SK-N-SH treated with all-trans-retinoic acid at 6 μM for 48 hours (cell line): ENCODE data around the gene ZBTB7C.

ENCODE experiments used
- ATAC-seq: fragments of 200-7000 bp; cut with Tn5 transposase; 3 replicates; pipeline ENCODE4 v1.9.1; 2020; ENCODE audit warnings: mild to moderate bottlenecking, moderate library complexity
- BACH2 ChIP-seq: fragments of 250-450 bp; sonication (Bioruptor Pico); IDR thresholded peaks from 2 replicates; pipeline ENCODE4 v1.9.0; 2021; ENCODE audit warnings: mild to moderate bottlenecking, borderline replicate concordance
- CREB5 ChIP-seq: fragments of 250-450 bp; sonication (Bioruptor Pico); IDR thresholded peaks from 2 replicates; pipeline ENCODE4 v1.5.1; 2020; ENCODE audit warnings: low read depth, mild to moderate bottlenecking, moderate library complexity
- CSDC2 ChIP-seq: fragments of 250-450 bp; sonication (Bioruptor Pico); IDR thresholded peaks from 2 replicates; pipeline ENCODE4 v1.5.0; 2020; ENCODE audit warnings: mild to moderate bottlenecking, moderate library complexity
- GLIS3 ChIP-seq: fragments of 250-450 bp; sonication (Bioruptor Pico); IDR thresholded peaks from 2 replicates; pipeline ENCODE4 v1.5.0; 2020; ENCODE audit warnings: mild to moderate bottlenecking, moderate library complexity
- ISL1 ChIP-seq: fragments of 250-450 bp; sonication (Bioruptor Pico); IDR thresholded peaks from 2 replicates; pipeline ENCODE4 v2.1.2; 2022; ENCODE audit warnings: mild to moderate bottlenecking, moderate library complexity
- OSR1 ChIP-seq: fragments of 250-450 bp; sonication (Bioruptor Pico); IDR thresholded peaks from 2 replicates; pipeline ENCODE4 v1.8.0; 2022; ENCODE audit warnings: moderate library complexity, mild to moderate bottlenecking, inconsistent platforms
- PATZ1 ChIP-seq: fragments of 250-450 bp; sonication (Bioruptor Pico); IDR thresholded peaks from 2 replicates; pipeline ENCODE4 v1.8.0; 2020; ENCODE audit warnings: mild to moderate bottlenecking, moderate library complexity, borderline replicate concordance
- POU6F1 ChIP-seq: fragments of 250-450 bp; sonication (Bioruptor Pico); IDR thresholded peaks from 2 replicates; pipeline ENCODE4 v1.8.0; 2021; ENCODE audit warnings: low read depth, mild to moderate bottlenecking, moderate library complexity, borderline replicate concordance
- PPARA ChIP-seq: fragments of 250-450 bp; sonication (Bioruptor Pico); IDR thresholded peaks from 2 replicates; pipeline ENCODE4 v1.5.0; 2020; ENCODE audit warnings: mild to moderate bottlenecking, borderline replicate concordance
- RARB ChIP-seq: fragments of 250-450 bp; sonication (Bioruptor Pico); IDR thresholded peaks from 2 replicates; pipeline ENCODE4 v1.8.0; 2021; ENCODE audit warnings: mild to moderate bottlenecking, moderate library complexity
- SNAI2 ChIP-seq: fragments of 250-450 bp; sonication (Bioruptor Pico); IDR thresholded peaks from 2 replicates; pipeline ENCODE4 v1.5.0; 2020; ENCODE audit warnings: mild to moderate bottlenecking, moderate library complexity
- TCF4 ChIP-seq: fragments of 250-450 bp; sonication (Bioruptor Pico); IDR thresholded peaks from 2 replicates; pipeline ENCODE4 v1.8.0; 2021; ENCODE audit warnings: mild to moderate bottlenecking, moderate library complexity, borderline replicate concordance
- TOX ChIP-seq: fragments of 250-450 bp; sonication (Bioruptor Pico); IDR thresholded peaks from 2 replicates; pipeline ENCODE4 v1.8.0; 2021; ENCODE audit warnings: mild to moderate bottlenecking, moderate library complexity, borderline replicate concordance
- TSHZ2 ChIP-seq: fragments of 250-450 bp; sonication (Bioruptor Pico); IDR thresholded peaks from 2 replicates; pipeline ENCODE4 v1.5.0; 2020; ENCODE audit warnings: mild to moderate bottlenecking, moderate library complexity
- ZC3H10 ChIP-seq: fragments of 250-450 bp; sonication (Bioruptor Pico); IDR thresholded peaks from 2 replicates; pipeline ENCODE4 v1.5.1; 2021; ENCODE audit warnings: mild to moderate bottlenecking, moderate library complexity
- ZFP3 ChIP-seq: fragments of 250-450 bp; sonication (Bioruptor Pico); IDR thresholded peaks from 2 replicates; pipeline ENCODE4 v1.5.0; 2020; ENCODE audit warnings: mild to moderate bottlenecking, moderate library complexity
- ZNF565 ChIP-seq: fragments of 450-650 bp; formaldehyde crosslinking; conservative IDR thresholded peaks from 2 replicates; pipeline ENCODE4 v1.5.0; 2020; ENCODE audit warnings: low read depth, mild to moderate bottlenecking, moderate library complexity
- ZNF70 ChIP-seq: fragments of 450-650 bp; formaldehyde crosslinking; IDR thresholded peaks from 2 replicates; pipeline ENCODE4 v1.5.0; 2020; ENCODE audit warnings: mild to moderate bottlenecking, moderate library complexity
- ZNF8 ChIP-seq: fragments of 450-650 bp; formaldehyde crosslinking; IDR thresholded peaks from 2 replicates; pipeline ENCODE4 v1.5.0; 2020; ENCODE audit warnings: mild to moderate bottlenecking, moderate library complexity
- TF ChIP-seq, protein P1 (sequence below): fragments of 250-450 bp; sonication (Bioruptor Pico); IDR thresholded peaks from 2 replicates; pipeline ENCODE4 v1.5.1; 2021; ENCODE audit warnings: mild to moderate bottlenecking, moderate library complexity

The ZBTB7C gene

GRCh38 chr18:48376934-48377333, 32.2 kb downstream of the ZBTB7C start:
- no peak for ATAC-seq
- TF ChIP-seq ZNF8 (no peak), OSR1 (no peak), ZNF70 (CRISPR knock-in tag) (no peak), ZNF565 (CRISPR knock-in tag) (no peak), POU6F1 (CRISPR knock-in tag) (no peak), TOX (no peak)
- TF ChIP-seq, all 23 proteins: peak for 0

DNA sequence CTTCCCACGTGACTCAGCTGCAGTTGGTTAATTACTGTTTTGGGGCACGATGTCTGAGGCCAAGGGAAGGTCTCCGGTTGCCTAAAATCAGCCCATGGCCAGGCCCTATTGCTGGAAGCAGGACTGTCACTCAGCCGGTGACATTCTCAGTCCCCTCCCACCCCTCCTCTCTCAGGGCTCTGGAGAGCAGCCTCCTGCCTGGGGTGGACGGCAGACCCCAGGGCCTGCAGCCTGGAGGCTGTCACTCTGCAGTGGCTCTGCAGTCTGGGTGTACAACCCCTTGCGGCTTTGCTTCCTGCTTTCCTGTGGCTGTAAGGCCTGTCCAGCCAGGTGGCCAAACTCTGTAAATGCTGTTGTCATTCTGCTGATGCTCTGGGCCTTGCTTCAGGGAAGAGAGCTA, 32.8 kb downstream of the ZBTB7C start:
- no peak for ATAC-seq
- TF ChIP-seq ZNF8 (no peak), TSHZ2 (no peak), RARB (CRISPR knock-in tag) (no peak), ZC3H10 (CRISPR knock-in tag) (no peak), CSDC2 (CRISPR knock-in tag) (no peak), ZNF70 (CRISPR knock-in tag) (no peak), PATZ1 (CRISPR knock-in tag) (no peak), PPARA (CRISPR knock-in tag) (no peak), ZNF565 (CRISPR knock-in tag) (no peak), ISL1 (CRISPR knock-in tag) (no peak), POU6F1 (CRISPR knock-in tag) (no peak), OSR1 (no peak), CREB5 (CRISPR knock-in tag) (no peak), GLIS3 (CRISPR knock-in tag) (no peak), ZFP3 (CRISPR knock-in tag) (no peak), SNAI2 (no peak), BACH2 (CRISPR knock-in tag) (no peak), TCF4 (CRISPR knock-in tag) (no peak)
- TF ChIP-seq, protein P1, sequence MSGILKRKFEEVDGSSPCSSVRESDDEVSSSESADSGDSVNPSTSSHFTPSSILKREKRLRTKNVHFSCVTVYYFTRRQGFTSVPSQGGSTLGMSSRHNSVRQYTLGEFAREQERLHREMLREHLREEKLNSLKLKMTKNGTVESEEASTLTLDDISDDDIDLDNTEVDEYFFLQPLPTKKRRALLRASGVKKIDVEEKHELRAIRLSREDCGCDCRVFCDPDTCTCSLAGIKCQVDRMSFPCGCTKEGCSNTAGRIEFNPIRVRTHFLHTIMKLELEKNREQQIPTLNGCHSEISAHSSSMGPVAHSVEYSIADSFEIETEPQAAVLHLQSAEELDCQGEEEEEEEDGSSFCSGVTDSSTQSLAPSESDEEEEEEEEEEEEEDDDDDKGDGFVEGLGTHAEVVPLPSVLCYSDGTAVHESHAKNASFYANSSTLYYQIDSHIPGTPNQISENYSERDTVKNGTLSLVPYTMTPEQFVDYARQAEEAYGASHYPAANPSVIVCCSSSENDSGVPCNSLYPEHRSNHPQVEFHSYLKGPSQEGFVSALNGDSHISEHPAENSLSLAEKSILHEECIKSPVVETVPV (CRISPR knock-in tag): no peak
